GM23338 (cell line): ENCODE results near the gene PLCXD3.

Experiments
- CTCF ChIP-seq, 2 experiments: fragments of 200-600 bp in 1 of 2; sonication (generic) in 1 of 2; conservative IDR thresholded peaks; 2 replicates each; pipeline versions ENCODE4 v1.5.1 to v1.6.1; 2016 to 2017; ENCODE audit warnings: antibody characterized with exemption in 2 of 2, low read depth in 2 of 2, mild to moderate bottlenecking in 2 of 2, moderate library complexity in 1 of 2
- REST ChIP-seq: IDR thresholded peaks from one replicate; pipeline ENCODE4 v1.6.1; 2018; ENCODE audit warnings: antibody characterized with exemption; ENCODE audit not compliant: unreplicated experiment

- TF ChIP-seq CTCF (conservative IDR thresholded peaks at IDR 0.05; ENCODE audit: low read depth in 2 of 2) (no peak), REST (peak; percentile 72)
Measured at GRCh38 chr5:41517909-41518308, 7.5 kb upstream of the PLCXD3 start.
